DOHH2 (cell line): ENCODE measurements around the gene CREB5.

ENCODE experiments used
- CTCF ChIP-seq: fragments of 200-600 bp; sonication (generic); IDR thresholded peaks from one replicate; pipeline ENCODE4 v1.5.1; 2014; ENCODE audit warnings: antibody characterized with exemption, mild to moderate bottlenecking, low read depth, low read length; ENCODE audit not compliant: poor library complexity, severe bottlenecking
- EZH2phosphoT487 ChIP-seq: fragments of 200-600 bp; sonication (generic); IDR thresholded peaks from 2 replicates; pipeline ENCODE4 v1.6.1; 2017; ENCODE audit warnings: borderline replicate concordance, mild to moderate bottlenecking, antibody characterized with exemption, low read length, moderate library complexity, mixed read lengths

GRCh38 chr7:28718545-28718944 is 306.2 kb downstream of the CREB5 start:
- TF ChIP-seq CTCF = no peak
- TF ChIP-seq EZH2phosphoT487 = no peak
